Measurements from ENCODE around the gene KRTAP9-6. TPM values are rescaled to one million over a fixed set of nuclear protein-coding genes. Genes with fewer than 3 reads are reported as not detected.
"Not testable (repeated sequence)": the region's sequence is repeated elsewhere in the genome, so short reads cannot be mapped to it uniquely, and the experiment has no call there.

KRTAP9-6 gene
- polyA plus RNA-seq, 4 donors, result not detected

DNA sequence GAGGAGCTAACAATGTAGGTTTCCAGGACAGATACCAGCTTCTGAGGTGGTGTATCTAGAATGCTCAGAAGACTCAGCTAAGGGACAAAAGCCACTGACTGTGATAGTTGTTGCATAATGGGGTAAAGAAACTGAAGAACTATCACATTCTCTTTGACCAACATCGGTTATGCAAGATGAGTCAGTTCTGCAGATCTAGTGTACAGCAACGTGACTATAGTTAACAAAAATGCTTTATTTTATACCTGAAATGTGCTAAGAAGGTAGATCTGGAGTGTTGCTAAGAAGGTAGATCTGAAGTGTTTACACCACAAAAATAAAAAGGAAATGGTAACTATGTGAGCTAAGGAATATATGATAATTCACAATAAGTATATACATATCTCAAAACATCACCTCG is 2.5 kb downstream of the KRTAP9-6 start:
- DNase-seq (ENCODE audit: low read depth in 4 of 4, low spot score in 3 of 4), result no peak

DNA sequence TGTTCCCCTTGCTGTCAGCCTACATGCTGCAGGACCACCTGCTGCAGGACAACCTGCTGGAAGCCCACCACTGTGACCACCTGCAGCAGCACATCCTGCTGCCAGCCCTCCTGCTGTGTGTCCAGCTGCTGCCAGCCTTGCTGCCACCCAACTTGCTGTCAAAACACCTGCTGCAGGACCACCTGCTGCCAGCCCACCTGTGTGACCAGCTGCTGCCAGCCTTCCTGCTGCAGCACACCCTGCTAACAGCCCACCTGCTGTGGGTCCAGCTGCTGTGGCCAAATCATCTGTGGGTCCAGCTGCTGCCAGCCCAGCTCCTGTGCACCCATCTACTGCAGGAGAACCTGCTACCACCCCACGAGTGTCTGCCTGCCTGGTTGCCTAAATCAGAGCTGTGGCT is 6.1 kb downstream of the KRTAP9-6 start:
- DNase-seq (ENCODE audit: low read depth in 4 of 4, low spot score in 3 of 4), result not testable (repeated sequence)

DNA sequence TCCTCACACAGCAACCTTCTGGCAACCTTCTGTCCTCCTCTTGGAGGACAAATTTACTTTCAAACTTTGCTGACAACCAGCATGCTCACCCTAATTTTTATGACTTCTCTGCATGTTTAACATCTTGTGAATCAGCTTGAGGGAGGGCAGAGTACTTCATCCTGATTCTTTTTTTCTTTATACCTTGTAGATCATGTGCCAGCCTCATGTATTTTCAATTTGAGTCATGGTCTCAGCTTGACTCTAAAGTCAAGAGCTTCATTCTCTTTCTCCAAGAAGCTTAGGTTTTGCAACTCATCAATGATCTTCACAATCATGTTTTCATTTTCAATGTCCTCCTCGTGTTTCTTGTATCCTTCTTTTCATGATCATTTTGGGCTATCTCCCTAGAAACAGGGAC is 6.7 kb downstream of the KRTAP9-6 start:
- DNase-seq (ENCODE audit: low read depth in 4 of 4, low spot score in 3 of 4), result no peak

DNA sequence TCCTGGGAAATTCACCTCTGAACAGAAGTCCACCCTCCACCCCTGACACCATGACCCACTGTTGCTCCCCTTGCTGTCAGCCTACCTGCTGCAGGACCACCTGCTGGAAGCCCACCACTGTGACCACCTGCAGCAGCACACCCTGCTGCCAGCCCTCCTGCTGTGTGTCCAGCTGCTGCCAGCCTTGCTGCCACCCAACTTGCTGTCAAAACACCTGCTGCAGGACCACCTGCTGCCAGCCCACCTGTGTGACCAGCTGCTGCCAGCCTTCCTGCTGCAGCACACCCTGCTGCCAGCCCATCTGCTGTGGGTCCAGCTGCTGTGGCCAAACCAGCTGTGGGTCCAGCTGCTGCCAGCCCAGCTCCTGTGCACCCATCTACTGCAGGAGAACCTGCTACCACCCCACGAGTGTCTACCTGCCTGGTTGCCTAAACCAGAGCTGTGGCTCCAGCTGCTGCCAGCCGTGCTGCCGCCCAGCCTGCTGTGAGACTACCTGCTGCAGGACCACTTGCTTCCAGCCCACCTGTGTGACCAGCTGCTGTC is 10.5 kb downstream of the KRTAP9-6 start, which contains the start of gene KRTAP9-7:
Gene KRTAP9-7 (plus strand): TSS at position 51 of the 543 bp plus-strand sequence. CDS start 0 bp downstream, at position 51.
- DNase-seq (ENCODE audit: low read depth in 4 of 4, low spot score in 3 of 4), result not testable (repeated sequence)

DNA sequence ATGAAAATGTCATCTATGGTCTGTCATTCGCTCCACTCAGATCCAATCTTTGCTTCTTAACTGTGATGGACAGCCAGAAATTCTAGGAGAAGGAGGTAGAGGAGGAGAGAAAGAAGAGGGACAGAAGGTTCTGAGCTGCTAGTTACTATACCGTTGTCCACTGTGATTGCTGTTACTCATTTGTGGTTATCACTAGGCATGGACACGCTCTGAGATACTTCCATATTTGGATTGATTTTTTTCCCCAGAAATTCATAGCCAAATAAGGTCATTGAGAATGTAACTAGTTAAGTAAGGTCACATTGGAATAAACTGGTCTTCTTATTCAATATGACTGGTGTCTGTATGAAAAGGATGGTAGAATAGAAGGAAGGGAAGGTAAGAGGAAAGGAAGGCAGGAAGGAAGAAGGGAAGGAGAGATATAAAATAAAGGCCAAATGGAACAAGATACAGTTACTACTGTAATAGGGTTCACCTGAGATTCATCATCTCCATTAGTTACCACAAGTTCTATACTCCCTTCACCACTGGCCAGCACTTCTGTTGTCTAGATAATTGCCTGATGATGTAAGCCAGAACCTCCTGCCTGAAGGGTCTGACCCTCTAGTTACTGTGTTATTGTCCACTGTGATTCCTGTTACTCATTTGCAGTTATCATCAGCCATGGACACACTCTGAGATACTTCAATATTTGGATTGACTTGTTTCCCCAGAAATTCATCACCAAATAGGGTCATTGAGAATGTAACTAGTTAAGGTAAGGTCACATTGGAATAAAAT is 13.2 kb downstream of the KRTAP9-6 start:
- DNase-seq (ENCODE audit: low read depth in 4 of 4, low spot score in 3 of 4), result no peak

DNA sequence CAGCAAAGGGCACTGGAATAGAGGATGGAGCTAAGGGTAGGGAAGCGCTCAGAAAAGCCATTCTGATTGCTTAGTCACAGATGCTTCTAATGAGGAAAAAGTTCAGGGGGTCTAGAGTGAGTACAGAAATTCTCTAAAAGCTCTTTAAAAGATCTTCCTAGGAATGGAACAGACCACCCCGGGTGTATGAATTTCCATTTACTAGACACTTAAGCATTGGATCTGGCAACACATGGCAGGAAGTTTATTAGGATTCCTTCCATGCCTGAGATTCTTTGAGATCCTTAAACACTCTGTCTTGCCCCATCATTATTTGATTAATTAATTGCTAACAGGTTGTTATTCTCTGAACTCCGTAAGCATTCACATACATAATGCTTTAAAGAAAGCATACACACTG is 18.9 kb downstream of the KRTAP9-6 start:
- DNase-seq (ENCODE audit: low read depth in 4 of 4, low spot score in 3 of 4), result no peak

DNA sequence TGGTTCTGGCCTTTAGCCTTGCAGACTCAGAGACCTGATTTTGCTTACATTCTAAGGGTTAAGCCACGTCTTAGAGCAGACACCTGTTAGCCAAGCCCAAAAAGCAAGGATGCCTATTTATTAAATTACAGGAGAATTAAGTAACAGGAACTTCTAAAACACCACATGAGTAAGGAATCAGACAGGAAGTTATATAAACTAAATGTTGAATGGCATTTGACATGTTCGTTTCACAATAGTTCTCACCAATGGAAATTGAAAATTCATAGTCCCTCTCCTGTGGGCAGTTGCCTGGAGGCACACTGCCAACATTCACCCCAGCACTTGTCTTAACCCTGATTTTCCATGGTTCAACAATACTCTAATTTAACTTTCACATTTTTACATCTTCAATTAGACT is 19.4 kb downstream of the KRTAP9-6 start:
- no peak for DNase-seq (ENCODE audit: low read depth in 4 of 4, low spot score in 3 of 4)

DNA sequence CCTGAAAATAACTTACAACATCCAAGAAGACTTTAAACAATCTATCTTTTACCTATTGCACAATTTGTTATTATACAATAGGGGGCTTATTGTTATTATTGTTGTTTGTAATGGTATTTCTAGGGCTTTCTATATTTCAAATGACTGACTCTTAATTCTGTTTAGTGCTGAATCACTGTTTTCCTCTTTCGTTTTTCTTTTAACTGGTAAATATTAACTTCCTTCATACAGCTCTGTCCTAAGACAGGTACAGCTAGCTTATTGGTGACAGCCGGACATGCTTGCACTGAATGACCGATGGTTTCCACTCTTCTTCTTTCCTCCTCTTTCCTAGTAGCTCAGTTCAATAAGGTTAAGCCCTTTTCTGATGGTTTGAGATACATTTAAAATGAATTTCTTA is 21.9 kb downstream of the KRTAP9-6 start:
- no peak for DNase-seq (ENCODE audit: low read depth in 4 of 4, low spot score in 3 of 4)

DNA sequence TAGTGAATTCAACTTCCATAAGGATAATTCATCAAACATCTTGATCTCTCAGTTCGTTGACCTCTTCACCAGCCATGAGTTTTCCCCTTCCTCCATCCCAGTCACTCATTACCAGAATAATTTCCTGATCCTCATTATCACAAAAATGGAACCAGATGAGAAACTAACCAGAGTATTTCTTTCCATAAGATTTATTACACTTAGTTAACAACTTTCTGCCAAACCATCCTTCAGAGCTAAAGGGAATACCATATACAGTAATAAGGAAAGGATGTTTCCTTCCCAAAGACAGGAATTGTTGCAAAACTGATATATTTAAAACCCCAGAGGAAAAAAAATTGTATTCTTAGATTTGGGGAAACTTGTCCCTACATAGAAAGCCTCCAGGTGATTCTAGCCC is 28.8 kb downstream of the KRTAP9-6 start:
- DNase-seq (ENCODE audit: low read depth in 4 of 4, low spot score in 3 of 4), result no peak

DNA sequence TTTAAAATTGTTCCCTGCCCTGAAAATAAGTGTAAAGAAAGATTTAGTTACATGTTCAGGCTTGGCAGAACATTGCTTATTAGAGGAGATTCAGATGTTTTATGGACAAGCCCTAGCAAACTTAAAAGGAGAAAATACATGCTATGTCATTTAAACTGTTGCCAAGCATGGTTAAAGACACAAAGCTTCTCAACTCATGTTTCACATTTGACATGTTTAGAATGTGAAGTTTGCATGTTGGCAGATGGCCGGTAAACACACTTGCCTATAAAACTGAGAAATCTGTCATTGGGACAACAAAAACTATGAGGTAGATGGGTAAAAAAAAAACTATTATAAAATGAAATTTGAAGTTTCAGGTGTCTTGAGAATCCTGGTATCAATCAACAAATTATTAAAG is 31.7 kb downstream of the KRTAP9-6 start:
- DNase-seq (ENCODE audit: low read depth in 4 of 4, low spot score in 3 of 4), result no peak

DNA sequence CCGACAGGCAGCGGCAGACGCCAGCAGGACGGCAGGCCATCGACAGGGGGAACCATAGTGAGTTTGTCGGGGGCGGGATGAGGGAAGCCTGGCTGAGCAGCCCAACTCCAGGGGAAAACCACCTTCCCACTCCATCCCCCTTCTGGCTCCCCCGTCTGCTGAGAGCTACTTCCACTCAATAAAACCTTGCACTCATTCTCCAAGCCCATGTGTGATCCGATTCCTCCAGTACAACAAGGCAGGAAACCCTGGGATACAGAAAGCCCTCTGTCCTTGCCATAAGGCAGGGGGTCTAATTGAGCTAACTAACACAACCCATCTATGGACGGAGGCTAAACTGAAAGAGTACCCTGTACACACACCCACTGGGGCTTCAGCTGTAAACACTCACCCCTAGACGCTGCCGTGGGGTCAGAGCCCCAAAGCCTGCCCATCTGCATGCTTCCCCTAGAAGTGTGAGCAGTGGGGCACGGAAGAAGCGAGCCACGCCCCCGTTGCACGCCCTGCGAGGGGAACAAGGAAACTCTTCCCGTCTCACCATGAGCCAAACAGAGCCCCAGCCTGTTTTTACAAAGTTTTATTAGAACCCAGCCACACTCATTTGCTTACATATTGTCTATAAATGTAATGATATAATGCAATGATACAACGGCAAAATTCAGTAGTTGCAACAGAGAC is 33.4 kb downstream of the KRTAP9-6 start:
- no peak for DNase-seq (ENCODE audit: low read depth in 4 of 4, low spot score in 3 of 4)

DNA sequence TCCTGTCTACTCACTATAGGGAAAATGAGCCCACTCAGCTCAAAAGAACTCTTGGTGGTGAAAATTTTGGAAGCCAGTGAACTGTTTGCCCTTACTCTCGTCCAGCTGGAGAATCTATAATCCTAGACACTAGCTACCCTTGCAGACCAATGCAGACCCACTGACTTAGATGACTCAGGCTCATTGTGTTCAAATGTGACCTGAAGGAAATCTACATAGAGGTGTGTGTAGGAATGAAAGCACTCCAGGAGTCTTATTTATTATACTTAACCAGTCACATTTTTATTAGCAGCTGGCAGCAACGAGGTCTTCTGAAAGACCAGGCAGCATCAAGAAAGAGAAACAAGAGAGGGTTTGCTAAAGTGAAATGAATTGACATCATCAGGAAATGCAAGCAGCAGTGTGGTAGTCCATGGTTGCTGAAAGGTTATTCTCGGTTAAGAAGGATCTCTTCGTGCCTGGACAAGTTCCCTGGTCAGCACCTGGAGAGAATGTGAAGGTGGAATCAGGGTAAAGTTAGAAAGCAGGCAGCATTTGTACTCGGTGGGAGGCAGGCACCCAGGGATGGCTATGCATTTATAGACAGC is 36.1 kb downstream of the KRTAP9-6 start:
- DNase-seq (ENCODE audit: low read depth in 4 of 4, low spot score in 3 of 4), result no peak

DNA sequence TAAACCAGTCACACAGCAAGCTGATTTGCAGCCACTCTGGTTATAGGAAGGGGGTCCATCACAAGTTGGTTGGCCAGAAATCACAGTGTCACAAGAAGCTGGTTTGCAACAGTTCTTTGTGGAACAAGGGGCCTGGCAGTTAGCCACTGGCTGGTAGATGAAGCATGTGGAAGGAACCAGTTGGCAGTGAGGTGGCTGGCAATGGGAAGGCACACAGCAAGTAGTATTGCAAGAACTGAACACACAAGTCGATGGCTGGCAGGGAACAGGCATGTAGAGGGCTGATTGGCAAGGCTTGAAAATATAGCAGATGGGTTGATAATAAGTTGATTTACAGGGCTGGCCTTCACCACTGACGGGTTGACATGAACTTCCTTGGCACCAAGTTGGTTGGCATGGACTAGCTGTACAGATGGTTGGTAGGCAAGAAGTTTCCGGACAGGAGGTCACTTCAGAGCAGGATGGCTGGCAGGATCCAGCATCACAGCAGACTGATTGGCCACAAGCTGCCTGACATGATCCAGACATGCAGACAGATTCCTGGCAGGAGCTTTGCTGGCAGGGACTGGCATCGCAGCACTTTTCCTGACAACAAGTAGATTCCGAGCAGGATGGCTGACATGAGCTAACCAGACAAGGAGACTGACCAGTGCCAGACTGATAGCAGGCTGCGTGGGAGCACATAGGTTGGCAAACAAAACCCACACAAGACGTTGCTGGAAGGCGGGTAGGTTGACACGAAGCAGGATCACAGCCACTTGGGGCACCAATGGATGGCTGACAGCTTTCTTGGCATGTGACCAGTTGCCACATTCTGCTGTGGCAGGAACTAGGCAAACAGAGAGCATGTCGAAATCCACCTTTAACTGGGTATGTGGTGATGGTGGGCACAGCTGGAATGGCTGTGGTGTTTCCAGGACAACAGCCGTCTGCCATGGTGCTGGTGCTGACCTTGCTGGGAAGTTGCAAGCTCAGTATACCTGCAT is 37.0 kb downstream of the KRTAP9-6 start, which contains the start of gene KRTAP29-1:
Gene KRTAP29-1 (minus strand): TSS at position 936 of the 986 bp plus-strand sequence. CDS start 0 bp downstream, at position 936.
- DNase-seq (ENCODE audit: low read depth in 4 of 4, low spot score in 3 of 4), result no peak

DNA sequence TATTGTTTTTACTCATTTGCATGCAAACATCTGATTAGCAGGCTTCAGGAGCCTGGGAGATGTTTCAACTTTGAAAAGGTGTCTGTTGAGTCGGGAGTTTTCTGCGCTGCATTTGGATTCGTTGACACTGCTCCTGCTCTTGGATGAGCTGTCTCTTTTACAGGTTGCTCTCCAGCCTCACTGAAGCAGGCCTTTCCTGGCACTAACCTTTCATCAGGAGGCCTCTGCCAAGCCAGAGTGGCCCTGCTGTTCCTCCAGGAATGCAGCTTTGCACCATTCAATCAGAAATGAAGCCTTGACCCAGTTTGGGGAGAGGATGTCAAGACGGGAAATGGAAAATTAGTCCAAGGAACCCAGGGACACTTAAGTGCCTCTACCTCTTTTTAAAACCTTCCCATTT is 37.8 kb downstream of the KRTAP9-6 start:
- DNase-seq (ENCODE audit: low read depth in 4 of 4, low spot score in 3 of 4), result no peak

DNA sequence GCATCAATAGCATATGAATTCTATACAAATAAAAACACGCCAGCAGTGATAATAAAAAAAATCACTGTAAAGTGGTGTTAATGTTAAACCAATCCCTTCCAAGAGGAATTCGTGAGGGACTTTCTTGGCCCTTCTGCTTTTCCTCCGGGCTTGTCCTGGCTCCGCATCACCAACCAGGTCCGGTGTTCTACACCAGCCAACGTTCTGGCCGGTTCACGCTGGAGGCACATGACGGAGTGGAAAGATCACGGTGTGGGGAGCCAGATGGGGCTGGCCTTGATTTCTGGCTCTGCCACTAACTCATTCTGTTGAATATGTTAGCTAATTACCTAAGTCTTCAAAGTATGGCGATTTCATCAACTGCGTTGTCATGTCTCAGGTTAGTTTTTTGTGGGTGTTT is 38.9 kb downstream of the KRTAP9-6 start:
- no peak for DNase-seq (ENCODE audit: low read depth in 4 of 4, low spot score in 3 of 4)

DNA sequence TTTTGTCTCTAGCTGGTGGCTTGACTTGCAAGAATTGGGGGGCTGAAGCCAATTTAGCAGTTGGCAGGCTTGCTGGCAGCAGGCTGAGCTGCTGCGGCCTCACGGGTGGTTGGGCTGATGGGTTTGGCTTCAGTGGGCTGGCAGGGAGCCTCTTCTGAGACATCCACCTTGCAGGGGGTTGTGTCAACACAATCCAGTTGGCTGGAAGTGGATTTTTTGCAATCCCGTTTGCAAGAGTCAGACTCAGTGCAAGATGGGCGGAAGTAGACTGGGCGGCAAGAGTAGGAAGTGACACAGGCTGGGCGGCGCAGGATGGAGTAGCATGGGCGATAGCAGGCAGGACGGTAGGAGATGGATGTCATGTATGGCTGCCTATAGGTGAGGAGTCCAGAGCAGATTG is 42.5 kb downstream of the KRTAP9-6 start:
- no peak for DNase-seq (ENCODE audit: low read depth in 4 of 4, low spot score in 3 of 4)

DNA sequence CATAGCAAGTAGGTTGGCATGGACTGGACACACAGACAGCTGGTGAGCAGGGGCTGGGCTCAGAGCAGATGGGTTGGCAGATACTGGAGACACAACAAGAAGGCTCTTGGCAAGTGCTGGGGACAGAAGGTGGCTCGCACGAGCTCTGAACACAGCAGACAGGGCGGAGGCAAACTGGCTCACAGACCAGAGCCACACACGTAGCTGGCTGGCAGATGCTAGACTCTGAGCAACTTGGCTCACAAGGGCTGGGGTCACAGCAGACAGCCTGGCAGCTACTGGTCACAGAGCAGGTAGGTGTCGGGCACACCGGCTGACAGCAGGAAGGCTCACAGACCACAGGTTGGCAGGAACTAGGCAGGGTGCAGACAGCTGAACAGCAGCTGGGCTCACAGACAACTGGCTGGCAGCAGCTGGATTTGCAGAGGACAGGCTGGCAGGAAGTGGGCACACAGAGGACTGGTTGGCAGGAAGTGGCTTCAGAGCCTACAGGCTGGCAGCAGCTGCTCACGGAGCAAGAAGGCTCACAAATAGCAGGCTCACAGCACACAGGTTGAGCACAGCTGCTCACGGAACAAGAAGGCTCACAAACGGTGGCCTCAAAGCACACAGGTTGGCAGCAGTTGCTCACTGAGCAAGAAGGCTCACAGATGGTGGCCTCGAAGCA is 43.2 kb downstream of the KRTAP9-6 start:
- DNase-seq (ENCODE audit: low read depth in 4 of 4, low spot score in 3 of 4), result no peak

DNA sequence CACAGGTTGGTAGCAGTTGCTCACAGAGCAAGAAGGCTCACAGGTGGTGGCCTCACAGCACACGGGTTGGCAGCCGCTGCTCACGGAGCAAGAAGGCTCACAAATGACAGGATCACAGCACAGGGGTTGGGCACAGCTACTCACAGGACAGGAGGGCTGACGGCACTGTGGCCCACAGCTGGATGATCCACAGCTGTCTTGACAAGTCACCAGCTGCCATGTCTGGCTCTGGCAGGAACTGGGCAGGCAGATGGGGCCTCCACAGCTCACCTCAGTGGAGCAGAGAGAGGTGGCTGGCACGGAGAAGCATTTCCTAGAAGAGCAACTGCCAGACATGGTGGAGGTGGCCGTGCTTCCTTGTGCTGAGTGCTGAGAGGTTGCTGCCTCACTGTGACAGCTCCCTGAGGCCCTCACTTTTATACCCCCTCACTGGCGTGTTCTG is 43.8 kb downstream of the KRTAP9-6 start, which contains the start of gene KRTAP16-1:
Gene KRTAP16-1 (minus strand): TSS at position 392 of the 442 bp plus-strand sequence. CDS start 56 bp downstream, at position 336.
- no peak for DNase-seq (ENCODE audit: low read depth in 4 of 4, low spot score in 3 of 4)

DNA sequence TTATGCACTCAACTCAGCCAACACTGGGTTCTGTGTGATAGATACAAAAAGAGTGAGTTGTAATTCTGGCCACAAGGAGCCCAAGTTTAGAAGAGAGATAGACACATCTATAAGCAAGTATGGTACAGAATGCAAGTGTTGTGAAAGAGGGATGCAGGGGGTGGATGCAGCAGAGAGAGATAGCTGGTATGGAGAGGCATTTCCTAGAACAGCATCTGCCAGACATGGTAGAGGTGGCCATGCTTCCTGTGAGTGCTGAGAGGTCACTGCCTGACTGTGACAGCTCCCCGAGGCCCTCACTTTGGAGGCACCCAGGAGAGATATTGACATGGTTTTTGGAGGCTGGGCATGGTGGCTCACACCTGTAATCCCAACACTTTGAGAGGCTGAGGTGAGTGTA is 45.9 kb downstream of the KRTAP9-6 start:
- DNase-seq (ENCODE audit: low read depth in 4 of 4, low spot score in 3 of 4), result no peak
